LNCaP clone FGC (cell line): ENCODE measurements around the gene ITPK1.

Experiments used
- DNase-seq: peaks from one replicate; pipeline ENCODE4 v3.0.0-alpha.2; 2011; ENCODE audit warnings: low read depth
- H3K4me3 ChIP-seq: 2 replicates; pipeline ENCODE4 v1.5.1; 2011; ENCODE audit warnings: mild to moderate bottlenecking, low read depth, low read length, control low read depth
- TF ChIP-seq, protein P1 (sequence below): IDR thresholded peaks from 2 replicates; pipeline ENCODE4 v1.5.1; 2012; ENCODE audit warnings: mild to moderate bottlenecking; ENCODE audit not compliant: control insufficient read depth, insufficient read depth; ENCODE audit errors: extremely low read depth

ITPK1 gene

DNA sequence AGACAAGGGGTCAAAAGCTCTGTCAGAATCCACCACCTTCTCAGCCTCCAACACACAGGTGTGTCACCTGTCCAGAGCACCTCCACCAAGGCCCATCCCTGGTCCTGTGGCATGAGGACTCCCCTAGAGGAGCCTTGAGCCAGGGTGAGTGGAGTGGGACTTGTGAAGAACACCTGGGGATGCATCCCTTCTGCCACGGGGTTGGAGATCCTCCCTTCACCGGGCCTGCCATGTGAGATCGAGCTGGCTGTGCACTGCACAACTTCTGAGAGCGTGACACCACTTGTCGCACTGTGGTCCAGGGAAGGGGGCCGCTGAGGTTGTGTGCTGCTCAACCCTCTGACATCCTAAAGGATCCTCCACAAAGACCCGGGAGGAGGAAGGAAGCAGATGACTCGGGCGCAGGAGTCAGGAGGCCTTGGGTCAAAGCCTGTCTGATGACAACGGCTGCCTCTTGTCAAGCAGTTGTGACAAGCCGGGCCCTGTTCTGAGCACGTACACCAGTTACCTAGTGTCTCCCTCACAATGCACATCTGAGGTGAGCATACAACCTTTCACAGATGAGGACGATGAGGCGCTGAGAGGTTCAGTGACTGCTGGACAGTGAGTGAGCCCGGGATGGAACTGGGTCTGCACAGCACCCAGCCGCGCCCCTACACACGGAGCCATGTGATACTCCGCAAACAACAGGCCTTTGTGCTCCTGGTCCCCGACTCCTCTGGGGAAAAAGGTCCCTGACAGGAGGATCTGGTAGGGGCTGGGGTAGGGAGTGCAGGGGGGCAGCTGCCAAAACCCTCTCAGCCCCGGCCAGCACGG, 157.1 kb downstream of the ITPK1 start:
- H3K4me3 ChIP-seq, result no peak overlapping the region
- DNase-seq, result no peak
- TF ChIP-seq, protein P1, sequence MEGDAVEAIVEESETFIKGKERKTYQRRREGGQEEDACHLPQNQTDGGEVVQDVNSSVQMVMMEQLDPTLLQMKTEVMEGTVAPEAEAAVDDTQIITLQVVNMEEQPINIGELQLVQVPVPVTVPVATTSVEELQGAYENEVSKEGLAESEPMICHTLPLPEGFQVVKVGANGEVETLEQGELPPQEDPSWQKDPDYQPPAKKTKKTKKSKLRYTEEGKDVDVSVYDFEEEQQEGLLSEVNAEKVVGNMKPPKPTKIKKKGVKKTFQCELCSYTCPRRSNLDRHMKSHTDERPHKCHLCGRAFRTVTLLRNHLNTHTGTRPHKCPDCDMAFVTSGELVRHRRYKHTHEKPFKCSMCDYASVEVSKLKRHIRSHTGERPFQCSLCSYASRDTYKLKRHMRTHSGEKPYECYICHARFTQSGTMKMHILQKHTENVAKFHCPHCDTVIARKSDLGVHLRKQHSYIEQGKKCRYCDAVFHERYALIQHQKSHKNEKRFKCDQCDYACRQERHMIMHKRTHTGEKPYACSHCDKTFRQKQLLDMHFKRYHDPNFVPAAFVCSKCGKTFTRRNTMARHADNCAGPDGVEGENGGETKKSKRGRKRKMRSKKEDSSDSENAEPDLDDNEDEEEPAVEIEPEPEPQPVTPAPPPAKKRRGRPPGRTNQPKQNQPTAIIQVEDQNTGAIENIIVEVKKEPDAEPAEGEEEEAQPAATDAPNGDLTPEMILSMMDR, result no peak

GRCh38 chr14:92956961-92957360, 158.8 kb downstream of the ITPK1 start:
- no peak overlapping the region for H3K4me3 ChIP-seq
- no peak for DNase-seq
- TF ChIP-seq, protein P1, result no peak

DNA sequence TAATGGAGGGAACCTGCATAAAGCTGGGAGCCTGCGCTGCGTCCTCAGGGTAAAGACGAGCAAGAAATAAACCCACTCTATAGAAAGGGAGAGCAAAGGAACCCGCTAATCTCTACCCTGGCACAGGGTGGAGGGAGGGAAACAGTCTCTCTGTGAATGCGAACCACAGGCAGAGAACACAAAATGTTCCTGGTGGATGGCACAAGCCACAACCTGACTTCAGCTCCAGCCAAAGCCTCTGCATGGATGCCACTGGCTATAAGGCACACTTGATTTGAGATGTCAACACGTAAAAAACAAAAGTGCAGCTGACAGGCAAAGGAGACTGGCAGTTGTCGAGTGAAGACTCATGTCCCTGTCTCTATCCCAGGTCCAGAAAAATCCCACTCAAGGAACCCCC, 160.3 kb downstream of the ITPK1 start:
- DNase-seq, result no peak
- TF ChIP-seq, protein P1, result no peak
- H3K4me3 ChIP-seq, result no peak overlapping the region

DNA sequence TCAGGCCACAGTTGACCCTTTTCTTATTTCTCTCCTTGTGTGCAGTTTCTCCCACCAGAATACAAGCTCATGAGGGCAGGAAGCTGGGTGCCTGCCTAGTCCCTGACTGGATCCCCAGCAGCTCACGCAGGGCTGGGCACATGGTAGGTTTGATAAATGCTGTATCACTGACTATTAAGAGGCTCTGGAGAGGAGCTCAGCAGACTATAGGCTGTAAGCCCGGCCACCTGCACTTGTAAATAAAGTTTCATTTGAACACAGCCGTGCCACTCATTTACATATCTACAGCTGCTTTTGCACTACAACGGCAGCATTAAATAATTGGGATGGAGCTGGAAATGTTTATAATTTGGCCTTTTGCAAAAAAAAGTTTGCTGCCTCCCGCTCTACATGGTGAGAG, 160.8 kb downstream of the ITPK1 start:
- TF ChIP-seq, protein P1, result no peak
- DNase-seq, result no peak
- no peak overlapping the region for H3K4me3 ChIP-seq

DNA sequence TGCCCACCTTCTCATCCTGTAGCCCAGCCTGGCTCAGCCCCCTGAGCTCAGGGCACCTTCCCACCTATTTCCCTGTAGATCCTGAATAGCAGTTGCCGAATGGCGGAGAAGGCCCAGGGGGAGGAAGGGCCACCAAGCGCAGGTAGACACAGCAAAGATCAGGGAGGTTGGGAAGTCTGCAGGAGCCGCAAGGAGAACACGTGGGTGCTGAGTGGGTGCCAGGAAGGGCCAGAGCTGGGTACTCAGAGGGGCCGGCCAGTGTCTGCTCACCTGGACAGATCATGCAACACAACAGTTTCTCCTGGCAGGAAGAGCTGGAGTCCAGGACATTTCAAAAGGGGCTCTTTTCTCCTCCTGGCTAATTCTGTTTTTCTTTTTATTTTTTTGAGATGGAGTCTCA, 162.2 kb downstream of the ITPK1 start:
- H3K4me3 ChIP-seq, result no peak overlapping the region
- TF ChIP-seq, protein P1, result no peak
- no peak for DNase-seq

DNA sequence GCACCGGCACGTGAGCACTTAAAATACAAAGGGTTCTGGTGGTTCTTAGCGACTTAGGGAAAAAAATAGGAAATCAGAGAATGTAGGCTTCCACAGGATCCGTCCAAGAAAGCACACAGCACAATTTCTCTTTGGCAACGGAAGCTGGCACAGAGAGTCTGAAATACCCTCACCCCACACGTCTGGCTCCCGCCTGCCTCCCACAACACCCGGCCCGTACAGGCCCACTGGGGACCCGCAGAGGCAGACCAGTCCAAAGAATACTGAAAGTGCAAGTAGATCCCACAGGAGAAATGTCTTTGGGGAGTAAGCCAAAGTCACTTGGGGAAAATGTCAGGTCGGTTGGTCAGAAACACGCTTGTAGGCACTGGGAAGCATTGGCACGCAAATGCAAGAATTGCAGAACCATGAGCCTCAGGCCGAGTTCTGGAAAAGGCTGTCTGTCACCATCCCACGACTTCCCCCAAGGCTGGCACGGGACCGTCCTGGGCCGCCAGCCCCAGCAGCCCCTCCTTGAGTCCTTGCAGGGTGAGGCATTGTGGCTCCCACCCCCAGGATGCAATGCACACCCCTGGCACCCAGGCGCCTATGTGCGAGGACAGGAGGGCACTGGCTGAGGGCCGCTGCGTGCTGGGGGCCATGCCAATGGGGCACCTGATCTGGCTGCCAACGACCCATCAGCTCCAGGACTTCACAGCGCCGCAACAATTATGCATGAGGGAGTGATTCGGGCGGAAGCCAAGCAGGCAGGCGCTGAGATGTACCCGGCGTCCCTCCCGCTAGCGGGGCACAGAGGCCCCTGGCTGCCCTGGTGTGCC, 163.0 kb downstream of the ITPK1 start:
- no peak for DNase-seq
- TF ChIP-seq, protein P1, result no peak

More for the DNA sequence above, 163.0 kb downstream of the ITPK1 start:
- no peak overlapping the region for H3K4me3 ChIP-seq
